Adrenal gland (tissue), 5 donors: ENCODE data around the gene MRPL36.

ENCODE experiments used
- CTCF ChIP-seq, 6 experiments: fragments of 450-650 bp in 4 of 6; fragments of 200-600 bp in 2 of 6; sonication (generic) in 1 of 6; IDR thresholded peaks; 1 replicate in 5 of 6; 2 replicates in 1 of 6; pipeline versions ENCODE4 v1.5.1 to v1.8.0; 2016 to 2021; ENCODE audit warnings: antibody characterized with exemption in 6 of 6, mild to moderate bottlenecking in 2 of 6, moderate library complexity in 1 of 6
- POLR2A ChIP-seq, 2 donors: fragments of 450-650 bp; IDR thresholded peaks; one replicate each; pipeline ENCODE4 v1.6.1; 2017; ENCODE audit warnings: antibody characterized with exemption in 2 of 2, mild to moderate bottlenecking in 2 of 2, moderate library complexity in 1 of 2
- donor health status: DM: no; HTN: no; CAD: no.

GRCh38 chr5:1793301-1793740 is 6.3 kb downstream of the MRPL36 start:
- TF ChIP-seq CTCF (IDR thresholded peaks at IDR 0.05) (no peak), POLR2A (IDR thresholded peaks at IDR 0.05) (no peak)
